ENCODE results near the gene PPIE. TPM values are rescaled to one million over a fixed set of nuclear protein-coding genes. Genes with fewer than 3 reads are reported as not detected.

The PPIE gene
- polyA plus RNA-seq, 1 of the 3 experiments (the other 2 are of a cell fraction): 78.4 TPM

- H3K36me3 ChIP-seq (replicated peaks in 1 of 2; ENCODE audit: control insufficient read depth in 1 of 2, insufficient read depth in 2 of 2, low read length in 1 of 2): peaks cover 14 to 26% of the 10 kb centered on the region in 2 experiments
- H3K27ac ChIP-seq (ENCODE audit: low read depth in 2 of 2, low read length in 1 of 2): no peak overlapping the region
- no peak overlapping the region for H3K9ac ChIP-seq
- no peak overlapping the region for H3K4me2 ChIP-seq
- peak overlapping the region; percentile 93; the same call in 1 of the 2 replicates for H2AFZ ChIP-seq (ENCODE audit: low read depth)
- no peaks in the 10 kb centered on the region for H3K27me3 ChIP-seq (ENCODE audit: insufficient read depth)
- H3K9me2 ChIP-seq: no peaks in the 10 kb centered on the region
- TF ChIP-seq RAD21 (IDR thresholded peaks at IDR 0.05; ENCODE audit: low read length) (no peak), ELF1 (IDR thresholded peaks at IDR 0.05) (no peak), YY1 (IDR thresholded peaks at IDR 0.05; ENCODE audit: low read depth) (no peak), RXRA (IDR thresholded peaks at IDR 0.05; ENCODE audit: borderline replicate concordance, low read depth) (no peak), USF2 (IDR thresholded peaks at IDR 0.05; ENCODE audit: borderline replicate concordance, low read depth, low read length) (no peak), ZBTB33 (IDR thresholded peaks at IDR 0.05; ENCODE audit: borderline replicate concordance, low read depth) (no peak), MXI1 (IDR thresholded peaks at IDR 0.05; ENCODE audit: low read depth, low read length) (no peak), FOXJ3 (CRISPR knock-in tag; IDR thresholded peaks at IDR 0.05) (no peak)
- TF ChIP-seq, protein P1, sequence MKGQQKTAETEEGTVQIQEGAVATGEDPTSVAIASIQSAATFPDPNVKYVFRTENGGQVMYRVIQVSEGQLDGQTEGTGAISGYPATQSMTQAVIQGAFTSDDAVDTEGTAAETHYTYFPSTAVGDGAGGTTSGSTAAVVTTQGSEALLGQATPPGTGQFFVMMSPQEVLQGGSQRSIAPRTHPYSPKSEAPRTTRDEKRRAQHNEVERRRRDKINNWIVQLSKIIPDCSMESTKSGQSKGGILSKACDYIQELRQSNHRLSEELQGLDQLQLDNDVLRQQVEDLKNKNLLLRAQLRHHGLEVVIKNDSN (IDR thresholded peaks at IDR 0.05; ENCODE audit: borderline replicate concordance, low read depth): no peak
- 94% methylated on average over 9 of the region's 9 CpGs for WGBS (ENCODE audit: low lambda C conversion rate)
- H3K79me2 ChIP-seq (ENCODE audit: insufficient read depth): peaks cover 23% of the 10 kb centered on the region; the same call in 1 of the 2 replicates
- H3F3A ChIP-seq (replicated peaks; ENCODE audit: insufficient read depth): no peaks in the 10 kb centered on the region
- no peaks in the 10 kb centered on the region for H4K20me1 ChIP-seq (ENCODE audit: insufficient read depth)
- H3K9me3 ChIP-seq: no peaks in the 10 kb centered on the region
- no peak for DNase-seq
- H3K4me1 ChIP-seq (ENCODE audit: control insufficient read depth in 1 of 2, insufficient read depth in 2 of 2, low read depth in 1 of 2, low read length in 1 of 2): peaks cover 0 to 14% of the 10 kb centered on the region in 2 experiments; a peak in 2 of 4 replicates
- H3K4me3 ChIP-seq (ENCODE audit: low read depth in 2 of 2, low read length in 1 of 2): no peak overlapping the region
- POLR2A ChIA-PET: interaction anchor here (1.6 kb wide), 1 partner anchor 163 kb away, joined by 3 read pairs; no protein-coding TSS in a partner anchor
- CTCF ChIA-PET: interaction anchor here (1.1 to 2.3 kb wide), 4 partner anchors 80 to 160 kb away, joined by 4 to 11 read pairs (median 6); no protein-coding TSS in a partner anchor
These were observed 1.0 kb upstream of the PPIE start for GRCh38 chr1:39737546-39738169.

- no peaks in the 10 kb centered on the region for H3K27me3 ChIP-seq (ENCODE audit: insufficient read depth)
- H3K36me3 ChIP-seq (replicated peaks in 1 of 2; ENCODE audit: control insufficient read depth in 1 of 2, insufficient read depth in 2 of 2, low read length in 1 of 2): peaks cover 74 to 82% of the 10 kb centered on the region in 2 experiments
- no peak overlapping the region for H3K4me3 ChIP-seq (ENCODE audit: low read depth in 2 of 2, low read length in 1 of 2)
- H4K20me1 ChIP-seq (ENCODE audit: insufficient read depth): no peaks in the 10 kb centered on the region
- CTCF ChIA-PET: no interaction called here
- H3K4me2 ChIP-seq: no peak overlapping the region
- no peak overlapping the region for H2AFZ ChIP-seq (ENCODE audit: low read depth)
- no peak overlapping the region for H3K27ac ChIP-seq (ENCODE audit: low read depth in 2 of 2, low read length in 1 of 2)
- WGBS (ENCODE audit: low lambda C conversion rate): over 99% methylated on average over 13 of the region's 16 CpGs
- H3K9ac ChIP-seq: no peak overlapping the region
- no peaks in the 10 kb centered on the region for H3K9me3 ChIP-seq
- POLR2A ChIA-PET: no interaction called here
- H3K79me2 ChIP-seq (ENCODE audit: insufficient read depth): peaks cover 10% of the 10 kb centered on the region; the same call in 1 of the 2 replicates
- TF ChIP-seq PBX3 (IDR thresholded peaks at IDR 0.05): no peak
- TF ChIP-seq, protein P2, sequence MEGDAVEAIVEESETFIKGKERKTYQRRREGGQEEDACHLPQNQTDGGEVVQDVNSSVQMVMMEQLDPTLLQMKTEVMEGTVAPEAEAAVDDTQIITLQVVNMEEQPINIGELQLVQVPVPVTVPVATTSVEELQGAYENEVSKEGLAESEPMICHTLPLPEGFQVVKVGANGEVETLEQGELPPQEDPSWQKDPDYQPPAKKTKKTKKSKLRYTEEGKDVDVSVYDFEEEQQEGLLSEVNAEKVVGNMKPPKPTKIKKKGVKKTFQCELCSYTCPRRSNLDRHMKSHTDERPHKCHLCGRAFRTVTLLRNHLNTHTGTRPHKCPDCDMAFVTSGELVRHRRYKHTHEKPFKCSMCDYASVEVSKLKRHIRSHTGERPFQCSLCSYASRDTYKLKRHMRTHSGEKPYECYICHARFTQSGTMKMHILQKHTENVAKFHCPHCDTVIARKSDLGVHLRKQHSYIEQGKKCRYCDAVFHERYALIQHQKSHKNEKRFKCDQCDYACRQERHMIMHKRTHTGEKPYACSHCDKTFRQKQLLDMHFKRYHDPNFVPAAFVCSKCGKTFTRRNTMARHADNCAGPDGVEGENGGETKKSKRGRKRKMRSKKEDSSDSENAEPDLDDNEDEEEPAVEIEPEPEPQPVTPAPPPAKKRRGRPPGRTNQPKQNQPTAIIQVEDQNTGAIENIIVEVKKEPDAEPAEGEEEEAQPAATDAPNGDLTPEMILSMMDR (IDR thresholded peaks at IDR 0.05): no peak
- TF ChIP-seq FOSL2 (IDR thresholded peaks at IDR 0.05; ENCODE audit: borderline replicate concordance, low read depth): no peak
- no peak for TF ChIP-seq ELF1 (IDR thresholded peaks at IDR 0.05)
- TF ChIP-seq EZH2phosphoT487 (IDR thresholded peaks at IDR 0.05; ENCODE audit: borderline replicate concordance, low read depth): no peak
- TF ChIP-seq, protein P3, sequence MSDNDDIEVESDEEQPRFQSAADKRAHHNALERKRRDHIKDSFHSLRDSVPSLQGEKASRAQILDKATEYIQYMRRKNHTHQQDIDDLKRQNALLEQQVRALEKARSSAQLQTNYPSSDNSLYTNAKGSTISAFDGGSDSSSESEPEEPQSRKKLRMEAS (IDR thresholded peaks at IDR 0.05; ENCODE audit: low read depth): no peak
- no peak for TF ChIP-seq MEF2A (IDR thresholded peaks at IDR 0.05; ENCODE audit: borderline replicate concordance, low read depth)
- H3K9me2 ChIP-seq: no peaks in the 10 kb centered on the region
- H3F3A ChIP-seq (replicated peaks; ENCODE audit: insufficient read depth): no peaks in the 10 kb centered on the region
- peaks cover 0 to 5% of the 10 kb centered on the region in 2 experiments; a peak in 2 of 4 replicates for H3K4me1 ChIP-seq (ENCODE audit: control insufficient read depth in 1 of 2, insufficient read depth in 2 of 2, low read depth in 1 of 2, low read length in 1 of 2)
- DNase-seq: no peak
These were observed 6.5 kb downstream of the PPIE start for GRCh38 chr1:39745016-39745670.

Measured in SK-N-SH (cell line).